ENCODE results near the gene SYNGR2.

GRCh38 chr17:78196716-78197115 is 28.3 kb downstream of the SYNGR2 start:
- no peak for TF ChIP-seq POLR2AphosphoS5 (IDR thresholded peaks at IDR 0.05; ENCODE audit: borderline replicate concordance, low read depth, low read length)
- no peak for TF ChIP-seq EZH2 (IDR thresholded peaks at IDR 0.05)
- TF ChIP-seq FOXP2 (optimal IDR thresholded peaks at IDR 0.05; ENCODE audit: control extremely low read depth, extremely low read length, insufficient read depth), result no peak
